Activated CD4-positive, alpha-beta T cell treated with anti-CD3 and anti-CD28 coated beads, Interleukin-10, Interleukin-2, amounts not matched to agents 100 ng/mL and 50 ng/mL, durations not matched to agents 16 hours and 8 hours (primary cell): ENCODE results near the gene AAMP.
"Not testable (repeated sequence)": the region's sequence is repeated elsewhere in the genome, so short reads cannot be mapped to it uniquely, and the experiment has no call there.

Source experiments
- DNase-seq: peaks from one replicate; pipeline ENCODE4 v3.0.0-alpha.2; 2020

The AAMP gene

DNA sequence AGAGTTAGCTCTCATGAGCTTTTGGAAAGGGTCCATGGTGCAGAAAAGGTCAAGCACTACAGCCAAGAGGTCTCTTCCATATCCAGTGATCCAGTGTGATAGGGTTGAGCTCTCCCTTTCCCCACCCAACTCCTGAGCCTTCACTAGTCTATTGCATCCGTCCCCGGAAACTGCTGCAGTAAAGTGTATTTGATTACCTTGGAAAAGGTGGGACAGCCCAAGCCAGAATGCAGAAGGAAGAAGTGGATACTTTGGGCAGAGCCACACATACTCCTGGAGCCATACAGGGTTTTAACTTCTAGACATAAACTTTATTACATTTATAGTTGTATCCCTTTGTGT is 3.9 kb upstream of the AAMP start:
- DNase-seq = no peak

DNA sequence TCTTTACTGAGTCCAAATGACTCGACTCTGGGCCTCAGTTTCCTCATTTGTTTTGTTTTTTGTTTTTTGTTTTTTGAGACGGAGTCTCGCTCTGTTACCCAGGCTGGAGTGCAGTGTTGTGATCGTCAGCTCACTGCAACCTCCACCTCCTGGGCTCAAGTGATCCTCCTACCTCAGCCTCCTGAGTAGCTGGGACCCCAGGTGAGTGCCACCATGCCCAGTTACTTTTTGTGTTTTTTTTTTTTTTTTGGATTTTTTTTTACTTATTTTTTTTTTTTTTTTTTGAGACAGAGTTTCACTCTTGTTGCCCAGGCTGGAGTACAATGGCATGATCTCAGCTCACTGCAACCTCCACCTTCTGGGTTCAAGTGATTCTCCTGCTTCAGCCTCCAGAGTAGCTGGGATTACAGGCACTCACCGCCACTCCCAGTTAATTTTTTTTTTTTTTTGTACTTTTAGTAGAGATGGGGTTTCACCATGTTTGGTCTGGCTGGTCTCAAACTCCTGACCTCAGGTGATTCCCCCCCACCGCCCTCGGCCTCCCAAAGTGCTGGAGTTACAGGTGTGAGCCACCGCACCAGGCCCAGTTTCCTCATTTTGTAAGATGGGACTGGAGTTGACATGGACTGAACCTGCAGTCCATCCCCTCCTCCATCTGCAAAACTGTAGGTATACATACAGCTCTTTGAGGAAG is 3.4 kb upstream of the AAMP start:
- DNase-seq = not testable (repeated sequence)

DNA sequence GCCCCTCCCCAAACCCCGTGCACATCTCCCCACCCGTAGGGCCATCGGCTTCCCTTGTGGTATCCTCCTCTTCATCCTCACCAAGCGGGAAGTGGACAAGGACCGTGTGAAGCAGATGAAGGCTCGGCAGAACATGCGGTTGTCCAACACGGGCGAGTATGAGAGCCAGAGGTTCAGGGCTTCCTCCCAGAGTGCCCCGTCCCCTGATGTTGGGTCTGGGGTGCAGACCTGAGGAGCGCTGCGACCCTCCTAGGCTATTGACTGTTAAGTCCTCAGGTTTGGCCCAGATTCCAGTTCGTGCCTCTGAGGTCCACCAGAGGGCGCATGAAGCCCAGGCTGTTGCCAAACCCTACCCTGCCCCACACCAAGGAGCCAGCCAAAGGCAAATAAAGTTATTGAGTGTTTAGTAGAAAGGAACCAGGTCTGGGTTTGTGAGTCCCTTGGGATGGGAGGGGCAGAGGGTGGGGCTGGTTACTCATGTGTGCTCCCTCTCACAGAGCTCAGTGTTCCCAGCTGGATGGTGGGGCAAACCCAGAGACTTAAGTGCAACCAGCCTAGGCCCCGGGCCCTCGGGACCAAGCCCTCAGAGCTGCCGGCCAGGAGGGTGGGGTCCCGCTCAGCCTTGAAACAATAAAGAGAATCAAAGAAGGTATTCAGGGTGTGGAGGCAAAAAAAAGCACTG is 2.7 kb upstream of the AAMP start:
- peak; percentile 84 for DNase-seq

DNA sequence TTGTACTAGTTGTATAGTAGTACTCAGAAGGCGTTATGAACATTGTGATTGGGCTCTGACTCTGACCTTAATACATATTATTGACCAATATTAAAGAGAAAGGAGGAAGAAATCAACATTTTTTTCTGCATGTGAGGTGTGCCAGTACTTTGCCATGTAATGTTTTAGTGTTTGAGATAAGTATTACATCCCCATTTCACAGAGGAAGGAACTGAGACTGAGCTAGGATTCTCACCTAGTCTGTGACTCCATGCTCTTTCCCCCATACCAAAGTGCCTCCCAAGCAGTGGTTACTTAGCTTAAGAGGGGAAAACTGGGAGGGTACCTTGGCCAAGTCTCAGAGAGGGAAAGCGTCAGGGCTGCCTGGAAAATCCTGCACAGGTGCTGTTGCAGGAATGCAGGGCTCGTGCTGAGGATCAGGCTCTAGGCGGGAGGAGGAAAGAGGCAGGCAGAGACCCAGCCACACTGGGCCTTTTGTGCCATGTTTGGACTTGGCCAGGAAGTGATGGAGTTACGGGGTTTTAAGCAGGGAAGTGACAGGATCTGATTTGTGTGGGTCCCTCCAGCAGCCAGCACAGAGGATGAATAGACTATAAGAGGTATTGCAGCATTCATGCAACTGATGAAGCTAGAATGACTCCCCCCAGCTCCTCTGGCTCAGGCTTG is 2.1 kb upstream of the AAMP start:
- DNase-seq = no peak

DNA sequence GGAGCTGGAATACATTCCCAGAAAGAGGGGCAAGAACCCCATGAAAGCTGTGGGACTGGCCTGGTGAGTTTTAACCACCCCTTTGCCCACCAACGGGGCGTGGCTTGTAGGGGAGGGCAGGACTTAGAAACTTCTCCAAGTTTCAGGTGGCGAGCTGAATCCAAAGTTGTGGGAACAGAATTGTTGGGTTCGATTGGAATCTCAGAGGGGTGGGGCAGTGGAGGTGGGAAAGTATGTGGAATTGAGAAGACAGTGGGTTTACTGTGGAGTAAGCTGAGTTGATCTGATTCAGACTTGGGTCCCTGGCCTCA is 1.5 kb upstream of the AAMP start:
- DNase-seq = no peak

DNA sequence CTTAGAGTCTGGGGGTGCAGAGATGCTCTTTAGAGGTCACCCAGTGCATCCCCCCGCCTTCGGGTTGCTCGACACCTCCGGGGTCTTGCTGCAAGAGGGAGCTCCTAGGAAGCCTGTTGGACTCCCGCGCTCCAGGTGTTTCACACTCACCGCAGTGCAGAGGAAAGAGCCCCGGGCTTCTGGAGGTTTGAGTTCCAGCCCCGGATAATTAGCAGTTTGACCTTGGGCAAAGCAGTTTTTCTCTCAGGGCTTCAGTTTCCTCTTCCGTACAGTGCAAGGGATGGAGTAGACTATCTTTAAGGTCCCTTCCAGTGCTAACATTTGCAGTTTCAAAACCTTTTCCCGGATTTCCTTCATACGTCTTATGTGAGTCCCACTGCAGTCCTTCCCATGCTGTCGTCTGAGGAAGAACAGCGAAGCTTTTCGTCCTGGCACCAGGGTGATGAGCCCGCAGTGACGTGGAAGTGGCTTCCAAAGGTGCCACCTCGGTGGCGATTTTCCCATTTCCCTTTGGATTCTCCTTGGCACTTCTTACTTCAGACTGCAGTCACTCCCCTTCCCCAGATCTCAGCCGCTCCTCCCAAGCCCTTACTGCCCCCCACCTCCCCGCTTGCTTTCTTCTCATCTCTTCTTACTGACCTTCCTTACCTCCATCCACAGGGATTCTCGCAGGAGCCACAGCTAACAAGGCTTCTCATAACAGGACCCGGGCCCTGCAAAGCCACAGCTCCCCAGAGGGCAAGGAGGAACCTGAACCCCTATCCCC is 967 bp upstream of the AAMP start:
- no peak for DNase-seq

DNA sequence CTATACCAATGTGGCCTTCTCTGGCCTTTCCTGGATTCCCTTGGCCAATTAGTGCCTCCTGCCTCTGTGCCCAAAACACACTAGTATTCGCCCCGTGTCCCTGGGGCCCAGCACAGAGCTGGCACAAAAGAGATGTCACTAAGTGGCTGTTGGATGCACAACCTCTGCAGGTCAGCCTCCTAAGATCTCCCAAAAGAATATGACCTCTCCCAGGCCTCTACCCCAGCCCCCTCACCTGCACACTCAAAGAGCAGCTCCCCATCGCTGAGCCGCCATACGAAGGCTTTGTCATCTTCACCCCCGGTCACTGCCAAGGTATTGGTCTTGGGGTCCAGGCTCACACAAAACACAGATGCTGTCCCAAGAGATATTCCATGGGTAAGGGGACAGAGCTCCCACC is 2.7 kb downstream of the AAMP start:
- DNase-seq = no peak

DNA sequence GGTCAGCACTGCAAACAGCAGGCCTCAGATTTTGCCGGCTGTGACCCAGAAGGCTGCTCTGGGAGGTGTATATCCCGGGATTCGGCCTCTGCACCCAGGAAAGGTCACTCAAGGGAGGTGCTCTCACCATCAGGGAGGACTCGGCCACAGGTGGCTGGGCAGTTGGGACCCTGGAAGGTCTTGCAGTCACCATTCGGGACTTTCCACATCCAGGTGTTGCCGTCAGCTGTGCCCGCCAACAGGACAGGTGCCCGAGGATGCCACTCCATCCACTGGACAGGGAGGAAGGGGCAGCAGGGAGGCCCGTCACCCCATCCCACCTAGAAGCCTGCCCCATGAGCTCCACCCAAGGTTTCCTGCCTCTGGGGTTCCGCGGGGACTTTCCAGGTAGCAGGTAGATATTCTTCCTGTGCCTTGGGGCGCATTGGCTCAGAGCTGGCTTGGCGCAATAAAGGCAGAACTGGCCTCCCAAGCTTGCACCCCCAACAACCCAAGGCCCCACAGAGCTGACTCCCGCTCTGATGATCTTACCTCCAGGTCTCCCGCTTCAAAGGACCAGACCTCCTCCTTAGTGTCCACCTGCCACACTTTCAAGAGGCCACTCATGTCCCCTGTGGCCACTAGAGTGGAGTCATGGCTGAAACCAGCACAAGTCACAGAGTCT is 3.5 kb downstream of the AAMP start:
- DNase-seq = no peak

DNA sequence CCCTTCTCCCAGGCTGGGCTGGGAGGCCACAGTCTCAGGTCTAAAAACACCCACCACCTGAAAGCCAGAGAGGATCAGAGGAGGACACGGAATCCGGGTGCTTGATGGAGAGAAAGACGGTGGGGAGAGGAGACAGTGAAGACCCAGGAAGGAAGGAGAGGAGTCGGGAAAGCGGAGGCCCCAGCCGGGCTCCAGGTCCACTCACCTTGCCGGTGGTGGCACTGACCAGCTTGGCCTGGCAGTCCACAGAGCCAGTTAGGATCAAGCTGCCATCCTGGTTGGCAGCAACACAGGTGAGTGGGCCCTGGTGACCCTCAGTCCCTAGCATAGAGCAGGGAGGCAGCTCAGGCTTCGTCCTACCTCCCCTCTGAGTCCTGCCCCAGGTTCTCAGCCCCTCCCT is 4.3 kb downstream of the AAMP start:
- no peak for DNase-seq

DNA sequence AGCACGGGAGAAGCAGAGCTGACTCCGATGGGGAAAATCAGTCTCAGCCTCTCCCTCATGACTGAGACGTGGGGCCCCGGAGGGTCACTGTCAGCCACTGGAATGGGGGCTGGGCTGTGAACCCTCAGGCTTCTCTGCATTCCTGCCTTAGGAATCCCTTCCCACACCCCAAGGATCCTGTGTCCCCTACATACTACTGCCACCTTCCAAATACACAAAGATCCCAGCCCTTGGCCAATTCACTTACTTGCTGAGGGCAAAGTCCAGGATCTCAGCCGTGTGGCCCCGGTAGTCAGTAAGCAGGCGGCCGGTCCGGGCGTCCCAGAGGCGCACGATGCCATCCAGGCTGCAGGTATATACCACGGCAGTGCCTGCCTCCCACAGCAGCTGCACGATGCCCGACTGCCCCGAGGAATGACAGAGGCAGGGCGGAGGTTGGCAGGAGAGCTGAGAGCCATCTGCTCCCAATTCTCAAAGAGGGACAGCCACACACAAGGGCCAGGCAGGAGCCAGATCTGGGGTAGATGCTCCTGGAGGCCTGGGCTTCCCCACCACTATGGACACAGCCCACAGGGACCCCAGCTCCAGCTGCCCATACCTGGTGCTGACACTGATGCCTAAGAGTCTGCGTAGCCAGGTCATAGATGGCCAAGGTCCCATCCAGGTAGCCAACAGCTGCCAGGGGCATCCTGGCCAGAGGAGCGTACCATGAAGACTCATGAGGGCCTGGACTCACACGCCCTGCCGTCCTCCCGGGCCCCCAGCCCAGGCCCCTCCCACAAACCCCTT is 5.0 kb downstream of the AAMP start:
- DNase-seq = no peak

DNA sequence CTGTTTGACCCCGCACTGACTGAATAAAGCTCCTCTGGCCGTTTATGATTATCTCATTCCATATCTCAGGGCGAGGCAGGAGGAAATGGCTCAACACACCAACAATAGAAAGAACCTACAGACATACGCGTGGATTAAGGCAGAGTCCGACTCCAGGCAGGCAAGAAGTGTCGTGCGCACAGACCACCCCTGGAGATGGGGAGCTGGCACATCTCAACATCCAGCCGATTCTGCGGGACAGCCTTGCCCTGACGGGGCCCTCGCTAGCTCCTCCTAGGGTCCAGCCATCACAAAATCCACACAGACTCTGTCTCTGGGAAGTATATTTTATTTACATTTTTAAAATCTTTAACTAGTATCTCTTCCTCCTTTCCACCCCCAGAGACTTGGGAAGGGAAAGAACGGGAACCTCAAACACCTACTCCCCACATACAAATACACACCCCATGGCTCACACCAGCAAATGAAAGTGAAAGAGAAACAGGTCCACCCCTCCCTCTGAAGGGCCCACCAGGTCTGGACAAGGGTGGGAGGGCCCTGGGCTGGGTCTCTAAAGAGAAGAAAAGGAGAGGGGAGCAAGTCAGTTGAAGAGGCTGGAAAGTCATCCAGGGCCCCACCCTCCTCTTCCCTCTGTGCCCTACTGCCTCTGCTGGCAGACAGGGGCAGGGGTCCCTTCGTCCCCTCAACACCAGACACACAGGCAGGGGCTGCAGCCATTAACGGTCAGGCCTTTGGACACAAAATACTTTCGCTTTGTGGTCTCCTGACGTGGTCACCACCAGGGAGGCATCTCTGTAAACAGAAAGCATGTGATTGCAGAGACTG is 5.9 kb downstream of the AAMP start:
- no peak for DNase-seq

DNA sequence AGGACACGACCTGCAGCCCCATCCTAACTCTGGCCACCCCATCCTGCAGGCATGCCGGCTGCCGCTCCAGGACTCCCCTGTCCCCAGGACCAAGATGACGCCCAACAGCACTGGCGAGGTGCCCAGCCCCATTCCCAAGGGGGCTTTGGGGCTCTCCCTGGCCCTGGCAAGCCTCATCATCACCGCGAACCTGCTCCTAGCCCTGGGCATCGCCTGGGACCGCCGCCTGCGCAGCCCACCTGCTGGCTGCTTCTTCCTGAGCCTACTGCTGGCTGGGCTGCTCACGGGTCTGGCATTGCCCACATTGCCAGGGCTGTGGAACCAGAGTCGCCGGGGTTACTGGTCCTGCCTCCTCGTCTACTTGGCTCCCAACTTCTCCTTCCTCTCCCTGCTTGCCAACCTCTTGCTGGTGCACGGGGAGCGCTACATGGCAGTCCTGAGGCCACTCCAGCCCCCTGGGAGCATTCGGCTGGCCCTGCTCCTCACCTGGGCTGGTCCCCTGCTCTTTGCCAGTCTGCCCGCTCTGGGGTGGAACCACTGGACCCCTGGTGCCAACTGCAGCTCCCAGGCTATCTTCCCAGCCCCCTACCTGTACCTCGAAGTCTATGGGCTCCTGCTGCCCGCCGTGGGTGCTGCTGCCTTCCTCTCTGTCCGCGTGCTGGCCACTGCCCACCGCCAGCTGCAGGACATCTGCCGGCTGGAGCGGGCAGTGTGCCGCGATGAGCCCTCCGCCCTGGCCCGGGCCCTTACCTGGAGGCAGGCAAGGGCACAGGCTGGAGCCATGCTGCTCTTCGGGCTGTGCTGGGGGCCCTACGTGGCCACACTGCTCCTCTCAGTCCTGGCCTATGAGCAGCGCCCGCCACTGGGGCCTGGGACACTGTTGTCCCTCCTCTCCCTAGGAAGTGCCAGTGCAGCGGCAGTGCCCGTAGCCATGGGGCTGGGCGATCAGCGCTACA is 7.0 kb downstream of the AAMP start:
- DNase-seq = no peak

DNA sequence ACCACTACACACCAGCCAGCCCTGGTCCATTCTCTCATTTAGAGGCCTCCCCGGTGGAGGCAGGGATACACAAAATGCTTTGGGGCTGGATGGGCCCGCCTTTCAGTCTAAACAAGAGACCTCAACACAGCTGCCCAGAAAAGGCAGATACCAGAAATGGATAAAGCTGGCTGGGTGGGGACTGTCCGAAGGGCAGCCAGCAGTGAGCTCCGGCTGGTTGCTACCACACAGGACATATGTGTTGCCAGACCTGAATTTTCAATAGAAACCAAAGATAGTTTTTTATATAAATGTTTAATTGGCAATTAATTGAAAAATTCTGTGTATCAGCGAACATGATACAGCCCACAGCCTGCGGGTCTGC is 7.7 kb downstream of the AAMP start:
- no peak for DNase-seq

DNA sequence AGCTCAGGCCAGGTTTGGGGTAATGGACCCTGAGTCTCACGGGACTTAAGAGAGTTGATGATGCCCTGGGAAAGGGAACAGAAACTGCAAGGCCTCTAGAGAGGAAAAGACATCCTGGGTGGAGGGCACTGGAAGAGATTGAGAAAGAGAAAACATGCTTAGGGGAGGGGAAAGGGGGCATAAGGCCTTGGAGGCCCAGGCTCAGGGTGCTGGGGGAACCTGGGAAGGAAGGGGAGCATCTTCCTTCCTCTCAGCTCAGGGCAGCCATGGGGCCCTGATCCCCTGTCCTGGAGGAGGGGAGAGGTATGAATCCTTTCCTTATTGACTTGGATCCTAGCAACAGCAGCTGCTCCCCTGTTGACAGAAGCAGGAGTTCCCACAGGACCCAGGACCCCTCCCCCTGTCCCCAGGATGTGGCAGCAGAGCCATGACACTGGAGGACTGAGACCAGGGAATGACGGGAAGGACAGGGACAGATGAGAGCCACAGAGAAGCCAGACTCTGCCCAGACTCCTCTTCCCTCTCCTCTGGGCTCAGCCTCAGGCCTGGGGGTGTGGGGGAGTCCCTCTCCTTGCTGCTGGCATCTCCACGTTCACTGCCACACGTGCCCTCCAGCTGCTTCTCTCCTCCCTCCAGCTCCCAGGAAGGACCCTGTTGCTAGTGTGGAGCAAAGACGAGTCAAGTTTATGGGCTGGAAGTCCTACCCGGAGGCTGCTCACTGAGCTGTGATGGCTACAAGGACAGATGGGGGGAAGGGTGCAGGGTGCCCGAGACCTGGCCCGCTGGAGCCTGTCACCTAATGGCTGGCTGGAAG is 8.3 kb downstream of the AAMP start:
- DNase-seq = no peak

DNA sequence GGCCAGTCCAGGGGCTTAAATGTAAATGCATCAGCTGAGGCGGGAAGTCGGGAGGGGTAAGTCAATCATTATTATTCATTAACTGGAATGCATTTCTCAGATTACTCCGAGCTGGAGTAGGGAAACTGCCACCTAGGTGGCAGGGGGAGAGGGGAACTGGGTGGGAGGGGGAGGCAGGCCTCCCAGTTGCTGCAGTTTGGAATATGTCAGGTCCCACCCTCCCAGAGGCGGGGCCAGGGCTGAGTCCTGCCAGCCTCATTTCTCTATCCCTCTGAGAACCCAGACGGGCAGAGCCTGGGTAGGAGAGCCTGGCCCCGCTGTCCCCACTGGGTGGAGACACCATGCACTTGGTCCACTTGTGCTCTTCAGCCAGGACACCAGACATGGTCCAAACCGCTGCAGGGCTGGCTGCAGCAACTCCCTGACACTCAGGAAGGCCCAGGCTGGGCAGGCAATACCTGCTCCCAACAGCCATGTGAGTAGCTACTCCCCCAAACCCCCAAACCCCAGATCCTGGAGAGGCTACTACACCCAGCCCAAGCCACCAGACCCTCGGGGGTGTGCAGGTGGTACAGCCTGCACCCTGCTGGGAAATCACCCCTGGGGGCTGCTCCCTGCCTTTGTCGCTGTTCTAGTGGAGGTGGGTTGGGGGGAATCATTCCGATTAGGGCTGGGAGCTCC is 9.1 kb downstream of the AAMP start, which contains the start of gene GPBAR1:
GPBAR1 (plus strand) TSS at position 274 of the 681 bp plus-strand sequence. CDS start 1,710 bp downstream, outside the sequence.
- no peak for DNase-seq

DNA sequence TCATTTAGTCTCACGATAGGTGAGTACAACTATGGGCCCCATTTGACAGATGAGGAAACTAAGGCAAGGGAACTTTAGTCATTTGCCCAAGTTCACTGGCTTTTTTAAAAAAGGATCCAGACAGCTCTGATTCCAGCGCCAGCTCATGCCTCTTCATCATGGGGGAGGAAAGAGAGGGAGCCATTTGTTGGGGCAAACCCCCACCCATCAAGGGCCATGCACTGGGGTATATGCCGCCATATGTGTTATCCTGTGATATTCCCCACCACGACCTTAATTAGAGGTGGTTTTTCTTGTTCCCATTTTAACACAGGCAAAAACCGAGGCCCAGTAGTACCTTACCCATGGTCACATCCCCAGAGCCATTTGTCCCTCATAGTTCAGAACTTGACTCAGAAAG is 9.8 kb downstream of the AAMP start:
- no peak for DNase-seq

DNA sequence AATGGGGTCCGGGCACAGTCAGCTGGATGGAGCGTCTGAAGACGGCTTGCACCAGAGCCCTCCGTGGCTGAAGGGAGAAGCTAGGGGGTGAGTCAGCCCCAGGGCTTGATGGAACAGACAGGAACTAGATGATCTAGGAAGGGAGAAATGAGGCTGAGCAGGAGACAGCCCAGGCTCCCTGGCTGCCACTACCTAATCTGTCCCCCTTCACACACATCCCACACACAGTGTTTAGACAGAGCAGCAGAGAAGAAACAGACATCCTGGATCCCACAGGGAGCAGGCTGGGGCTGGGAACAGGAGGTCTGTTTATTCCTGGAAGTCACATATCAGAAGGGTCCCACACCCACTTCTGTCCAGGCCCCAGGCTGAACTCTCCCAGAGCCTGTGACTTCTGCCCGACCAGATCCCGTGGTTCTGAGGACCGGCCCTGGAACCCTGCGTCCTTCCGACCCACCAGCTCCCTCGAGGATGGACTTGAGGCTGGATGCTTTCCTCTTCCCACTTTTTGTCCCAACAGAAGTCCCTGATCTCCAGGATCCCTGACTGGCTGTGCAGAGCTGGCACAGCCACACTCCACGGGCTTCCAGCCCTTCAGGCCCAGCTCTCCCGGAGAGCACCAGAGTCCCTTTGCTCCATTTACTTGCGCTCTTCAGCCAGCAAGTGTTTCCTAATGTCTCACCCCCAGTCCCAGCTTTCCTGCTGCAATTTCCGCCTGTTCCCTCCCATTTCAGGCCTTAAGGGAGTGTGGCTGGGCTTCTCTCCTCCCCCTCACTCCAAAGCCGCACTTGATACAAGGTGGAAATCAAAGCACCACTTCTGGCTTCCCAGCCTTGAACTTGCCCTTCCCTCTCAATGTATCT is 10.6 kb downstream of the AAMP start:
- no peak for DNase-seq
